ENCODE measurements around the gene KLF15. TPM values are rescaled to one million over a fixed set of nuclear protein-coding genes. Genes with fewer than 3 reads are reported as not detected.

The KLF15 gene
- 1.5 and 2.2 TPM in 2 replicates for total RNA-seq

GRCh38 chr3:126357295-126358037, at the start of gene KLF15:
Gene KLF15, minus strand, starts transcription at chr3:126357408. Its CDS starts 4,486 bp downstream, at chr3:126352922.

GRCh38 chr3:126394179-126394976, 37.2 kb upstream of the KLF15 start, which contains the start of gene CFAP100:
Gene CFAP100, plus strand, starts transcription at chr3:126394909. Its CDS starts 1,092 bp downstream, at chr3:126396001.

Other genes starting within 250 kb of the KLF15 start
- gene ALDH1L1, start 176.8 kb downstream of the KLF15 start, total RNA-seq, result under 0.01 TPM in 2 replicates
- gene CFAP100, start 37.5 kb upstream of the KLF15 start, total RNA-seq, result not detected in 2 replicates
- 20.4 and 23.9 TPM in 2 replicates for gene ZXDC, start 118.5 kb upstream of the KLF15 start, total RNA-seq
- gene UROC1, start 160.4 kb upstream of the KLF15 start, total RNA-seq, result not detected in 2 replicates
- gene CHST13, start 166.7 kb upstream of the KLF15 start, total RNA-seq, result 0.11 TPM in 1 of 2 replicates, not detected in the other
- gene C3orf22, start 201.5 kb upstream of the KLF15 start, total RNA-seq, result not detected in 2 replicates